AG08395 (cell line): ENCODE data around the gene SIGLEC8.
"Not testable (repeated sequence)": the region's sequence is repeated elsewhere in the genome, so short reads cannot be mapped to it uniquely, and the experiment has no call there.

Source experiments
- DNase-seq: peaks from one replicate; pipeline ENCODE4 v3.0.0; 2012; ENCODE audit warnings: mixed read lengths, low spot score

Gene SIGLEC8

DNA sequence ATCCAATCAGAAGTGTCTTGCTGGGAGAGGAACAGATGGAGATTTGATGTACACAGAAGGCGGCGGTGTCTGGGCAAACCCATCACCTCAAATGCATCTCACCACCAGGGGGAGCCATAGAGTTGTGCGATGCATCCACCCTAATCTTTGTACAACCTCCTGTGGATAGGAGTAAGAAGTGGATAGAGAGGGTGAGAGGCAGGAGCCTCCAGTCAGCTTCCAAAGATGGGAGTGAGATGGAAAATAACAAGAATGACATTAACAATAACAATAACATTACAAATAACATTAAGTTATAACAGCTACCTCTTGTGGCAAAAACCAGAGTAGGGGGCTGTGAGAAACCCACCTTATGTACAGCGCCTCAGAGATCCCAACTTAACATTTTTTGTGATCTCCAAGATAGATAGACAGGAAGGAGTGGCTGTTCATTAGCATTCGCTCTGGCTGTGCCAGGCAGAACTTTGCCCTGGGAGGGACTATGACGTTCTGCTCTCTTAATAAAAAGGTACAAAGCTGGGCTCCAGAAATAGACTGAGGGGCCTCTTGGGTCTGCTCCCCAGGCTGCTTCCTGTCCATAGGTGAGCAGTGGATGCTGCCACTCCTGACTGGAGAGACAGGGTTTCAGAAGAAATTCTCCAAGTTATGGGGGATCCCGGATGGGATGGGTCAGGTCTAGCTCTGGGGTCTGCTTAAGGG, 14.9 kb upstream of the SIGLEC8 start:
- DNase-seq, result peak; percentile 76

DNA sequence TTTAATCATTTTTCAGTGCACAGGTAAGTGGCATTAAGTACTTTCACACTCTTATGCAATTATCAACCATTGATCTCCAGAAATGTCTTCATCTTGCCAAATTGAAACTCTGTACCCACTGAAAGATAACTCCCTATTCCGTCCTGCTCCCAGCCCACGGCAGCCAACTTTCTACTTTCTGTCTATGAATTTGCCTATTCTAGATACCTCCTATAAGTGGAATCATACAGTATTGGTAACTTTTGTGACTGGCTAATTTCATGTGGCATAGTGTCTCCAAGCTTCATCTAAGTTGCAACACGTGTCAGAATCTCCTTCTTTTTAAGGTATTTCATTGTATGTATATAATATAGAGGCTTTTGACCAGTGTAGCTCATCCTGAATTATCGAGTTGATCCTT, 14.4 kb upstream of the SIGLEC8 start:
- no peak for DNase-seq

DNA sequence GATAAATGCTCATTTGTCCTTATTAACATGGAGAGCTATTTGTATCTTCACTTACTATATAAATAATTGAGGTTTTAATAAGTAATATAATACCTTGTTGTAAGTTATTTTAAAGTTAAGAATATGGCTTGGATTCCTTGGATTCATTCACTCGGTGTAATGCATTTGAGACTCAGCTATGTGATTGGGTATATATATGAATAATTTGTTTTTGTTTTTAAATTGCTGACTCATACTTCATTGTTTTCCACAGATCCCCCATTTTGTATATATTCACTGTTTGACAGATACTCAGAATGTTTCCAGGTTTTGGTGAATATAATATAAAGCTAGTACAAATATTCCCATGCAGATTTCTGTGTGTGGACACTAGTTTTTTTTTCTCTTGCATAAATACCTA, 13.3 kb upstream of the SIGLEC8 start:
- DNase-seq, result no peak

DNA sequence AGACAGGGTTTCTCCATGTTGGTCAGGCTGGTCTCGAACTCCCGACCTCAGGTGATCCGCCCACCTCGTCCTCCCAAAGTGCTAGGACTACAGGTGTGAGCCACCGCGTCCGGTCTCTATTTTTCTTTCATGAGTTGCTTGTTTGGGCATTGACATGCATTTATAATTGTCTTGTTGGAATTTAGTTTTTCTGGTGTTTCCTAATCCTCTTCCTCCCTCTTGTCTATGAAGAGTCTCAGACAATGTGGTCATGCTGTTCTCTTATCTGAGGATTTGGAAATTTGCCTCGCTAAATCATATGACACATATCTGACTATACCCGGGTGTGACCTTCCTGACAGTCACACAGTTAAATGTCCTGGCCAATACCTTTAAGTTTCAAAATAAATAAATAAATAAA, 12.7 kb upstream of the SIGLEC8 start:
- no peak for DNase-seq

DNA sequence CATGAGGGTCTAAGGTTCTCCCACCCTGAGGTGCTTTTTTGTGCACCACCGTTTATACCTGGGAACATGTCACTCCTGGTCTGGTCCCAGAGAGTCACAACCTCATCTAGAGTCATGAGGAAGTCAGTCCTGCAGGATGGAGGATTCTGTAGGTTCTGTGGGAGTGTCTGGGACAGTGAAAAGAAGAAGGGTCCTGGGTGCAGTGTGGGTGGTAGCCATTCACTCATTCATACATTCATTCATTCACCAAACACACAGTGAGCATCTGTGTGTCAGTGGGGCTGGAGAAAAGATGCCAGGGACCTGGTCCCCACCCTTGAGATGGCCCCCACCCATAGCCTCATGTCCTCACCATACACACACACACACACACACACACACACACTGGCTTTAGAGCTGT, 11.4 kb upstream of the SIGLEC8 start:
- DNase-seq, result no peak

DNA sequence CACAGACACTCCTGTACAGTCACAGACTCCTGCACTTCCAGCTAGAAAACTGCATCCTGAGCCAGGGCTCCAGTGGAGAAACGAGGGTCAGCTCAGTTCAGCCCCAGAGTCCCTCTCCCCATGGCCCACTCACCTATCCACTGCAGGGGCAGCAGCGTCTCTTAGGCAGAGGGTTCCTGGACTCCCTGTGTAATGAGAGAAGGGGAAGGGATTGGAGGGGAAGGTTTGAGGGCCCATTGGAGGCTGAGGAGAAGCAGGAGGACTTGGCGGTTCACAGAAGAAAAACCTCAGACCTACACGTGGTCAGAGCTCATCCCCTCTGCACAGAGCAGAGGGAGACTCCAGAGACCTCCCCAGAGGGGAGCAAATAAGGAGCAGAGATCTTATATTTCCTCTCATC, 10.9 kb upstream of the SIGLEC8 start:
- no peak for DNase-seq

DNA sequence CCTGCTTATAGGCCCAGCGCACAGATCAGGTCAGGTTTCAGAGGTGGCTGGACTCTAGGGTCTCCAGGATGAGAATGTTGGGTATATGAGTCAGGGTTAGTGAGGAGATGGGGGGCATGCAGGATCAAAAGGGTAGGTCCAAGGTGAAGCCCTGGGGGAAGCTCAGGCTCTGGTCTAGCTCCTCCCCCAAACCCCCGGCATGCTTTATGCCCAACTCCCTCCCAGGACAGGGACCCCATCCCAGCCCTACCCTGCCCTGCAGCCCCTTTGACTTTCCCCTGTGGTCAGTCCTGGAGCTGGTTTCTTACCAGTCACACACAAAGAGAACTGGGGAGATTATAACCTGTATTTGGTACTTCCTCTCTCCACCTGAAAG, 10.3 kb upstream of the SIGLEC8 start:
- no peak for DNase-seq

DNA sequence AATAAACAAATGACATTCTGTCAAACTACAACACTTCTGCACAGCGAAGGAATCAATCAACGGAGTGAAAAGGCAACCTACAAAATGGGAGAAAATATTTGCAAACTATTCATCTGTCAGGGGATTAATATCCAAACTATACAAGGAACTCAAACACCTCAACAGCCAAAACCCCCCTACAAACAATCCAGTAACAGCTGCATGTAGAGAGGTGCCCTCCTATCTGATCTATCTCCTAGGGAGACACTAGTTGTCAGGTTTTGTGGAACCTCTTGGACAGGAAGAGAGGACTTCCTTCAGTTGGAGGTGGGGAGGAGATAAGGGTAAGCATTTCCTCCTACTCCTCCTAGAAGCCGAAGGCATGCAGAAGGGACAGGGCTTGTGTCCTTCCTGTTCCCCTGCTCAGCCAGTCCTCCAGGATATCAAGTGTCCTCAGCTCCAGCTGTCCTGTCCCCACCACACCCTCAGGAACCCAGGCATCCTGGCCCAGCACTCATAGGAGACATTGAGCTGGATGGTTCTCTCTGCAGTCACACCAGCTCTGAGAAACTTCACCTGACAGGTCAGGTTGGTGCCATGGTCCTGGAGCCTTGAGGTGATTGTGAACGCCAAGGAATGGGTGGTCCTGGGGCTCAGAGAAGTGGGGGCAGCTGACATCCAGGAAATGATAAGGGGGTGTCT, 9.8 kb upstream of the SIGLEC8 start:
- DNase-seq, result no peak

DNA sequence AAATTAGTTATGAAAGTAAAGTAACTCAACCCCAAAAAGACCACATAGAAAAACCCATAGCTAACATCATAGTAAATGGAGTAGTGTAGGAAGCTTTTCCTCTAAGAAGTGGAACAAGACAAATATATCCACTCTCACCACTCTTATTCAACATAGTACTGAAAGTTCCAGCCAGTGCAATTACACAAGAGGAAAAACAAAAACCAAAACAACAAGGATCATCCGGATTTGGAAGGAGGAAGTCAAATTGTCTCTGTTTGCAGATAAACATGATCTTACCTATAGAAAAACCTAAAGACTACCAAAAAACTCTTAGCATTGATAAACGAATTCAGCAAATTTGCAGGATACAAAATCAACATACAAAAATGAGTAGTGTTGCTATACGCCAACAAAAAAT, 8.5 kb upstream of the SIGLEC8 start:
- DNase-seq, result no peak

DNA sequence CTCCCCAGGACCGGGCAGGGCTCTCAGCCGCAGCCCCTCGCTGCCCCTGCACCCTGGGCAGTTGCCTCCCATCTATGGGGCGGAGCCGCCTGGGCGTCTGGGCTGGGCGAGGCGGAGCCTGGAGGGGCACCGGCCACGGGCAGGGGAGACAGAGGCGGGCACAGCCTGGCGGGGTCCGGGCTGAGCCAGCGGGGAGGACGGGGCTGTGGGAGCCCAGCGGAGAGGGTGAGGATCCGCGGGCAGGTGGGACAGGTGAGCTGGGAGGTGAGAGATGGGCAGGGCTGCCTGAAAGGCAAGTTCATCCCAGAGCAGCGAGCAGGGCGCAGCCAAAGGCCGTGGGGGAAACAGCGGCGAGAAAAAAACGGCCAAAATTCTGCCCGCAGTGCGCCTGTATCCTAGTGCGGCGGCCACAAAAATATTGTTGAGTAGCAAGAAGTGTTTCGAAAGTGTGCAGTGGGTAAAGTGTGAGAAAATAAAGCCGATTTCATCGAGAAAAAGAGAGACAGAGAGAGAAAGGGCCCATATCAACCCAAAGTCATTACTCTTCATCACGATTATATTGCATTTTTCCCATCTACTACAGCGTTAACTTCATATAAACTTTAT, 5.8 kb upstream of the SIGLEC8 start:
- not testable (repeated sequence) for DNase-seq

DNA sequence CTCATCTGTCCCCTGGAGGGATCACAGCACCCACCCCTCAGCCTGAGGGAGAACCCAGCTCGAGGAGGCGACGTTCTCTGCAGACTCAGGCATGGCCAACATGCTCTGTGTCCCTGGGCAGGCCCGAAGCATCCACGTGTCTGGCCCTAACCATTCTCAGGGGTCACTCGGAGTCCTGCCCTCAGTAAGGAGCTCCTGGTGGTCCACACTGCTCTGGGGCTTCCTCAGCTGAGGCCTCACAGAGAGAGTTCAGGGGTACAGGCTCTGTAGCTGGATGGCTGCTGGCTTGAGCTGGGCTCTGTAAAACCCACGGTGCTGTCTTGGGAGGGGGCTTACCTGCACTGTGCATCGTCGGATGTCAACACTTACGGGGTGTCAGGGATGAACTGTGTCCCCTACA, 4.4 kb upstream of the SIGLEC8 start:
- DNase-seq, result no peak

DNA sequence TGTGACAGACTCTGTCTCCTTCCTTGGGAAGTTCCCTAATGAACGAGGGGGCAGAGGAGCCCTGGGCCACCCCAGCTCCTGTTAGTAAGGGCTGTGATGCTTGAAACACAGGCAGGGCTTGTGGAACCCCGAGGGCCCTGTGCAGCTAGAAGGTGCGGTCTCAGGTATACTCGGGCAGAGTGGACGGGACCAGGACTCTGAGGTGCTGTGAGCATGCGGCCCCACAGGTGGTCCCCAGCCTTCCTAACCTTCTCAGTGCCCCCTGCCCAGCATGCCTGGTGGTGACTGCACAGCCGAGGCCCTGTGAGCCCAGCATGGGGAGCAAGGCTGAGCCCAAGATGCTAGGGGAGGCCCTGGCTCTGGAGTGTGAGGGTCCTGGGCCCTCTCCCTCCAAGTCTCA, 4.0 kb upstream of the SIGLEC8 start:
- no peak for DNase-seq

DNA sequence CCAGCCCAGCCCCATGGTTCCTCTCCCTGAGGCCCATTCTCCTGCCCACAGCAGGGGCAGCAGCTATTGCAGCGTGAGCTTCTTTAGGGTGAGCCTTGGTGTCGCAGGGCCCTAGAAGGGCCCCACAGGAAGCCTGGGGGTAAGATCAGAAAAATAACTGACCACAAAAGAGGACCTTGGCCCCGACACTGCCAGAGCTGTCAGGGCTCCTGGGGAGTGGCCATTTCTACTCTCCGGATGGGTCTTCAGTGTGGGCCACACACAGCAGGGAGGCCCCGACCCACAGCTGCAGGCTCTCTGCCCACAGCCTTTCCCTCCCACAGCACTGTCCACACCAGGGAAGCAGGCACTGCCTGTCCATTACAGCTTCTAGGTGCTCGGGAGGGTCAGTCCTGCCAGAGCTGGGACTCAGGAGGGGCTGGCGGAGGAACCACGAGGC, 3.5 kb upstream of the SIGLEC8 start:
- DNase-seq, result no peak

DNA sequence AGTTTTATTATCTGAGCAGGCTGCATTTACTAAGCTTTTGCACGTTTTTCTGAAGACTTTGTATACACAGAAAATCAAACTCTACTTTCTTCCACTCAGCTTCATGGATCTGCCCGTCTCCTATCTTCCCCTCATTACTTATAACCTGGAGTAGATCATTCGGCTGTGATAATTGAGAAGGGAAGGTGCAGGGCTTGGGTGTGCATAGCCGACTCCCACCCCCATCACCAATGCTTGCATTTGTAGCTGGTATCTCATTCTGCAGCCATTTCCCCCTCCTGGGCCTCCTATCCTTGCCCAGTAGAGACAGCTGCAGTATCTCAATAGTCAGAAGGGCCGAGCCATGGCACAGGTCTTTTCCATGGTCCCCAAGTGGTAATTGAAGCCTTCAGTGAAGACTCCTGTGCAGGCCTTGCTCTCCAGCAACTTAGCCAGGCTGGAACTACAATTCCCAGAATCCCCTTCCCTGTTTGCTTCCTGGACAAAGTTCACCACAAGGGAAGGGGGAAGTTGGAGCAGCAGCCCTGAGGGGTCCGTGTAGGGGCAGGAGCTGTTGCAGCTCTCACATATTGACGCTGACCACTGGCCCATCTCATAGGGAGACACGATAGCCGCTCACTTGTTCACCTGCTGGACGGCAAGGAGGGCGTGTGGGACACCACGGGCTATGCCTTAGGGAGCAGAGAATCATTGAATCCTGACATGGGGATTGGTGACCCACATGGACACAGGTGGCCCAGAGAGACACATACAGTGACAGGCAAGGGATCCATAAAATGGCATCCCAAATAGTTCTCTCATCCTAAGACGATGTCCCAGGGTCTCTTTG, 2.1 kb upstream of the SIGLEC8 start:
- no peak for DNase-seq

DNA sequence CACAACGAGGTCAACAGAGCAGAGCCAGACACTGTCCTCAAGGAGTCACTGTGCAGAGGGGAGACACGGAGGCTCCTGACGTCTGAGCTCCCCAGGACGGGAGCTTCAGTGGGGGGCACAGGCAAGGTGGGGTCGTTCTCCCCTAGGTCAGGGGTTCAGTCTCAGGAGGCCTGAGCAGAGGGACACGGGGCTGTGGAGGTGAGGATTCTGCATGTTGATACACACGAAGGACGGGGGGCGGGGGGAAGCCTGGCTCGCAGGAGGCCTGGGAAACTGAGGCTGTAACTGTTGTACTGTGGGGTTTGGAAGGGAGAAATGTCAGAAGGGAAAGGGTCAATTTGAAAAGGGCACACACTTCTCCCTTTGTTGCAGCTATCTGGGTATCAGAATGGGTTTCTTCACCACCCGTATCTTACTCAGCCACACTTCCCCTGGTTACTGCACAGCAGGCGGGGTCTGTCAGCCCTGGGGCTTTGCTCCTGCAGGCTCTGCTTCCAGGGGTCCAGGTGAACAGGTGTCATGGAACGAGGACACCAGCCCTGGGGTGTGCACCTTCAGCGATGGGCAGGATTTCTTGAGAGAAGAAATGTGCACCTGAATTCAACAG, 748 bp upstream of the SIGLEC8 start:
- no peak for DNase-seq

DNA sequence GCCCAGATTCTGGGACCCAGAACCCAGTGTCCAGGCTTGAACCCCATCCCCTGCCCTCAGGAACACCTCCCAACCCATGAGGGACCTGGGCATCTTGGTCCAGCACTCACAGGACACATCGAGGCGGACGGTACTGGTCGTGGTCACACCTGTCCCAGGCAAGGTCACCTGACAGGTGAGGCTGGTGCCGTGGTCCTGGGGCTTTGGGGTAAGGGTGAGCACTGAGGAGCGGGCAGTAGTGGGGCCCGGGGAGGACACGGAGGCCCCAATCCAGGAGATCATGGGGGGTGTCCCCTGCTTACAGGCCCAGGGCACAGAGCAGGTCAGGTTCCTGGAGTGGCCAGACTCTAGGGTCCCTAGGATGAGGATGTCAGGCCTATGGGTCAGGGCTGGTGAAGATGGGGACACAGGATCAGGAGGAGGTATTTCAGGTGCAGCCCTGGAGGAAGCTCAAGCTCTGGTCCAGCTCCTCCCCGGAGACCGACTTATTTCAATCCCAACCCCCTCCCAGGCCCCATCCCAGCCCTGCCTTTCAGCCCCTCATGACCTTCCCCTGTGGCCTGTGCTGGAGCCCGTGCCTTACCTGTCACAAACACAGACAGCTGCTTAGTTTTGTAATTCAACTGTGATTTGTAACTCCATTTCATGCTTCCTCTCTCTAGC, 772 bp downstream of the SIGLEC8 start:
- no peak for DNase-seq

DNA sequence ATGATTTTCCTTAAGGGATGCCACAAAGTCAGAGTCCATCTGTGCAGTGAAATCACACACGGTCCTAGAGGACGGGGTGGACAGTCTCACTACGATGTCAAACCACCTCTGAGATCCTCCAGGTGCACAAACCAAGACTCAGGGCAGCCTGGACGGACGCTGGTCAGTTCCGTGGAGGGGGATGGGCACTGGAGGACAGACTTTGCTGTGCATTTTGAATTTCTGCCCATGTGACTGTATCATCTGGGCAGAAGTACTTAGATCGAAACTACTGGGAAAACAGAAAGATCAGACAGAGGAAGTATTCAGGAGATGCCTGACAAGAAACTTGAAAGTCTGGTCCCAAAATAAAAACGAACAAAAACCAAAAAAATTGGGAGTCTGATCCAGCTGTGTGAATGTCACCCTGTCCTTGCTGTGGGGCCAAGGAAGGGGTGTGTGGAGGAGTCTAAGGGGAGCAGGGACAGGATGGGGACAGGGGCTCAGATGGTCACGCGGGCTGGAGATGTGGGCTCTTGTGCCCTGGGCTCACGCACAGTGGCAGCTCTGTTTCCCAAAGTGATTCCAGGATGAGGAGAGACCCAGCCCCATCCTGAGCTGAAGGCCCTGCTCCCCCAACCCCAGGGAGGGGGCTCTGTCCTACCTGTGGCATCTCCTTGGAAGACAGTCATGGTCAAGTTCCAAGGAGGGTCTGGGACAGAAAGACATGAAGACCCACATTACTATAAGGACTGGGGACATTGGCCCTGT, 1.5 kb downstream of the SIGLEC8 start:
- DNase-seq, result no peak

DNA sequence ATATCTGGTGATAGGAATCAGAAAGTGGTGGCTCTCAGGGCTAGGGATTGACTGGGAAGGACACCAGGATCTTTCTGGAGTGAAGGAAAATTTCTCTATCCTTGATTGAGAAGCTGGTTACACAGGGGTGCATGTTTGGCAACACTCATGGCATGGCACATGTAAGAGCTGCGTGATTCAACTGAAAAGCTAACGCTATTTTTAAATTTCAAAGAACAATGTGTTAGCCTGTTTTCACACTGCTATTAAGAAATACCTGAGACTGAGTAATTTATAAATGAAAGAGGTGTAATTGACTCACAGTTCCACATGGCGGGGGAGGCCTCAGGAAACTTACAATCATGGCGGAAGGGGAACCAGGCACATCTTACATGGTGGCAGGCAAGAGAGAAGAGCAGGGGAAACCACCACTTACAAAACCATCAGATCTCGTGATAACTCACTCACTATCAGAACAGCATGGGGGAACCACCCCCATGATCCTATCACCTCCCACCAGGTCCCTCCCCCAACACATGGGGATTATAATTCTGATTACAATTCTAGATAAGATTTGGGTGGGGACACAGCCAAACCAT, 7.4 kb downstream of the SIGLEC8 start:
- no peak for DNase-seq

DNA sequence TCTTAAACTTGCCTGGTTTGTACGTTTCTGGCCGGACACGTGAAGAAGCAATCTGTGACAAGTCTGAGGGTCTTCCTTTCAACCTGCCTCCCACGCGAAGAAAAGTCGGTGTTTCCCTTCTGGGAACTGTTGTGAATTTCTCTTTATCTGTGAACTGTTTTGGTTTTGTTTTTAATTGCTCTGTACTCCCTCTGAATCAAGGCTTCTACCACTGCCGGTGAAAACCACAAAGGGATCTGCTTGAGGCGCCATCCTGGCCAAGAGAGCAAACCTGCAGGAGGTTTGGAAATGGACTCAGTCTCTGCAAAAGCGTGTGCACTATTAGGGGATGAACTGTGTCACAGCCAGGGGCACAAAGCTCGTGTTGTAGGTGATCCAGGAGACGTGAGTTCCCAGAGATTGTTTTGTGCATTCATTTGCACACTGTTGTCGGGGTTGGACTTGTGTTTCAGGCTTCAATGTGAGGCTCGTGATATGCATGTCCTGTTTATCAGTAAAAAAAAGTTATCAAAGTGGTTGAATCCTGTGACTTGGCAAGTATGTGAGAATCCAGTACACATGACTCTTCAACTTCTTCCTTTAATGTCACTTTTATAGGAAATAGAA, 9.7 kb downstream of the SIGLEC8 start:
- DNase-seq, result no peak

DNA sequence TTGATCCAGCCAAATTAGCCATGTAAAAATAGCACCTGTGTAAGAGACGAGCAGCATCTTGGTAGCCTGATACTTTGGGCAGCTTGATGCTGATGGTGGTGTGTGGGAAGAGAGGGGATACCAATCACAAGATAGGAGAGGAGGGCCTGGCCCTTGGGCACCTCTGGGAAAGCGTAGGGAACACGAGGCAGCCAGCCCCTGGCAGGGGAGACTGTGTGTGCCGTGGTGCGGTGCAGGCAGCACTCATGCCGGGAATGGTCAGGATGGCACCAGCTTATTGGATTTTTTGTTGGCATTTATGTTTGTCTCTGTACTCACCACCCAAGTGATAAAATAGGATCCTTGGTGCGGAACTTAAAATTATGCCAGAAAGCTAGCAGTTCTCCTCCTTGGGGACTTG, 10.2 kb downstream of the SIGLEC8 start:
- DNase-seq, result no peak
